Measurements from ENCODE around the gene ERGIC2.
"Not testable (repeated sequence)": the region's sequence is repeated elsewhere in the genome, so short reads cannot be mapped to it uniquely, and the experiment has no call there.

The ERGIC2 gene

GRCh38 chr12:29304388-29304787, 76.6 kb downstream of the ERGIC2 start:
- TF ChIP-seq, protein P1, sequence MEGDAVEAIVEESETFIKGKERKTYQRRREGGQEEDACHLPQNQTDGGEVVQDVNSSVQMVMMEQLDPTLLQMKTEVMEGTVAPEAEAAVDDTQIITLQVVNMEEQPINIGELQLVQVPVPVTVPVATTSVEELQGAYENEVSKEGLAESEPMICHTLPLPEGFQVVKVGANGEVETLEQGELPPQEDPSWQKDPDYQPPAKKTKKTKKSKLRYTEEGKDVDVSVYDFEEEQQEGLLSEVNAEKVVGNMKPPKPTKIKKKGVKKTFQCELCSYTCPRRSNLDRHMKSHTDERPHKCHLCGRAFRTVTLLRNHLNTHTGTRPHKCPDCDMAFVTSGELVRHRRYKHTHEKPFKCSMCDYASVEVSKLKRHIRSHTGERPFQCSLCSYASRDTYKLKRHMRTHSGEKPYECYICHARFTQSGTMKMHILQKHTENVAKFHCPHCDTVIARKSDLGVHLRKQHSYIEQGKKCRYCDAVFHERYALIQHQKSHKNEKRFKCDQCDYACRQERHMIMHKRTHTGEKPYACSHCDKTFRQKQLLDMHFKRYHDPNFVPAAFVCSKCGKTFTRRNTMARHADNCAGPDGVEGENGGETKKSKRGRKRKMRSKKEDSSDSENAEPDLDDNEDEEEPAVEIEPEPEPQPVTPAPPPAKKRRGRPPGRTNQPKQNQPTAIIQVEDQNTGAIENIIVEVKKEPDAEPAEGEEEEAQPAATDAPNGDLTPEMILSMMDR (IDR thresholded peaks at IDR 0.05; ENCODE audit: insufficient read depth, missing control alignments): no peak
- FAIRE-seq (no peak), DNase-seq (ENCODE audit: insufficient read length, low spot score) (no peak)

- DNase-seq (ENCODE audit: insufficient read length, low spot score) (no peak), FAIRE-seq (no peak)
- TF ChIP-seq, protein P1 (IDR thresholded peaks at IDR 0.05; ENCODE audit: insufficient read depth, missing control alignments): no peak
Measured at GRCh38 chr12:29301114-29301513, 79.9 kb downstream of the ERGIC2 start.

DNA sequence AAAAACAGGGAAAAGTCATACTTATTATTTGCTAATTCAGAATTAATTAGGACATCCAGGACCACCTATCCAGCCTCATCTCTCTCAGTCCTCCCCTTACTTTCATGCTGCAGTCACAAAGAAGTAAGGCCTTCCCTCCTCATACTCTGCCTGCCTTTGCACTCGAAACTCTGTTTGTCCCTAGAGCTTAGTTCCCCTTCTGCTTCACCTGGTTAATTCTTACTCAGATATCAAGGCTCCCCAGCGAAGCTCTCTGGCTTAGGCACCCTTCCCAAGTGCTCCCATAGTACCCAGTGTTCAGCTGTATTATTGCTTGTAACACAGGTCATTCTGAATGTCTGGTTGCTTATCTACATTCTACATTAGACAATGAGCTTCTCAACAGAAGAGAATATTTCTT, 81.3 kb downstream of the ERGIC2 start:
- TF ChIP-seq, protein P1 (IDR thresholded peaks at IDR 0.05; ENCODE audit: insufficient read depth, missing control alignments): no peak
- no peak for FAIRE-seq
- no peak for DNase-seq (ENCODE audit: insufficient read length, low spot score)

DNA sequence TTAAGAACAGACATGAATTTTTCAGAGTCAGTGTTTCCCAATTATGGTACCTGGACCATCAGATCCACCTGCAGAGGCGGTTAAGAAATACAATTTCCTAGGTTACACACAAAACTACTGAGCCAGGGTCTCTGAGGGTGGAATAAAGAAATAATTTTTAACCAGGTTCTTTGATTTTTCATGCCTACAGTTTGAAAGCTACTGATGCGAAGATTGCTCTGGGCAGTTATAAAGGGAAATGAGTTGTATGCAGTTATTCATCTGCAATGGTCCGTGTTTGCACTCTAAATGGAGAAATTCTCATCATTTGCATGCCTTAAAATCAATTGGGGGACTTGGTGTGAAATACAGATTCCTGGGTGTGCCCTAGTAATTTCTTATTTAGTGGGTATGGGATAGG, 89.7 kb downstream of the ERGIC2 start:
- FAIRE-seq (no peak), DNase-seq (ENCODE audit: insufficient read length, low spot score) (no peak)
- TF ChIP-seq, protein P1 (IDR thresholded peaks at IDR 0.05; ENCODE audit: insufficient read depth, missing control alignments): no peak

DNA sequence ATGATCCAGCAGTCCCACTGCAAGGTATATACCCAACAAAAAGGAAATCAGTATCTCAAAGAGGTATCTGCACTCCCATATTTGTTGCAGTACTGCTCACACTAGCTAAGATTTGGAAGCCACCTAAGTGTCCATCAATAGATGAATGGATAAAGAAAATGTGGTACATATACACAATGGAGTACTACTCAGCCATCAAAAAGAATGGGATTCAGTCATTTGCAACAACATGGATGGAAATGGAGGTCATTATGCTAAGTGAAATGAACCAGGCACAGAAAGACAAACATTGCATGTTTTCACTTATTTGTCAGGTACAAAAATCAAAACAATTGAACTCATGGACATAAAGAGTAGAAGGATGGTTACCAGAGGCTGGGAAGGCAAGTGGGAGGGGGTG, 90.5 kb downstream of the ERGIC2 start:
- FAIRE-seq; DNase-seq (ENCODE audit: insufficient read length, low spot score): not testable (repeated sequence)

DNA sequence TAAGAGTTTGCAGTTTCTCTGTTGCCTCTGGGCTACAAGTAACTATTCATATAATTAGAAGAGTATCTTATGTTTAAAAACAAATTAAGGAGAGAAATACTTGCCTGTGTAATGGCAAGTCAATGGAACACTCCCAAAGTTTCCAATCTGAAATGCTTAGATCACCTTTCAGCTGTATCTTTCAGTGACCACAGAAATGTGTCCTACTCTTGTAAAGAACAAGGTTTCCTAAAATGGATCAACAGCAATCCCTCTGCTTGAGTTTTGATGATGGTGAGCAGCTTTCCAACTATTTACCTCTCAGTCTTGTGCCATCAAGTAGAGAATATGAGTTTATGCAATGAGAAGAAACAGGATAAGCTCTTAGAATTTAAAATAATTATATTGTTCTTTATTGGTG, 92.9 kb downstream of the ERGIC2 start:
- FAIRE-seq: no peak
- TF ChIP-seq, protein P1 (IDR thresholded peaks at IDR 0.05; ENCODE audit: insufficient read depth, missing control alignments): no peak
- DNase-seq (ENCODE audit: insufficient read length, low spot score): no peak

DNA sequence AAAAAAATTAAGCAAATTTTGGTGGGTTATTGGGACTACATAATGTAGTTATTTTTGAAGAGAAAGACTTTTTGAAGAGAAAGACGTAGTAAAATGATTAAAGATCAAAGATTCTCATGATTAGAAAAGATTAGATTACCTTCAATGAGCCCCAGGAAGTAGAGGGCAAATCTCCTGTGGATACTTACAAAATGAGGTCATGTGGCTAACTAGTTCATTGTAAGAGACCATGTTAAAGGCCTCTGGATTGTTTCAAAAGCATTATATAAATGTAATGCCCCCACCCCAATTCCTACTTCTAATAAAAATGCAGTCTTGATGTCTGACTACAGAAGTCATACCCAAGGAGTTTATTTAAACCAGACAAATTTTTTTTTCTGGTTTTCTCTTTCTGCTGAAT, 93.3 kb downstream of the ERGIC2 start:
- DNase-seq (ENCODE audit: insufficient read length, low spot score) (no peak), FAIRE-seq (no peak)
- TF ChIP-seq, protein P1 (IDR thresholded peaks at IDR 0.05; ENCODE audit: insufficient read depth, missing control alignments): no peak
